Rectal smooth muscle tissue (tissue), 1 donor: Measurements from ENCODE around the gene SLC11A2.

ENCODE experiments used
- H3K27ac ChIP-seq: one replicate; pipeline ENCODE4 v1.7.0; 2013; ENCODE audit warnings: low read depth, low read length, inconsistent platforms
- H3K27me3 ChIP-seq: one replicate; pipeline ENCODE4 v1.7.0; 2013; ENCODE audit warnings: low read length; ENCODE audit not compliant: control insufficient read depth, insufficient read depth
- H3K36me3 ChIP-seq: one replicate; pipeline ENCODE4 v1.7.0; 2013; ENCODE audit warnings: low read length; ENCODE audit not compliant: control insufficient read depth, insufficient read depth
- H3K4me1 ChIP-seq: one replicate; pipeline ENCODE4 v1.7.0; 2013; ENCODE audit warnings: low read length; ENCODE audit not compliant: control insufficient read depth, insufficient read depth
- H3K4me3 ChIP-seq: one replicate; pipeline ENCODE4 v1.7.0; 2013; ENCODE audit warnings: low read length
- H3K9ac ChIP-seq: one replicate; pipeline ENCODE4 v1.7.0; 2013; ENCODE audit warnings: low read length

Gene SLC11A2

DNA sequence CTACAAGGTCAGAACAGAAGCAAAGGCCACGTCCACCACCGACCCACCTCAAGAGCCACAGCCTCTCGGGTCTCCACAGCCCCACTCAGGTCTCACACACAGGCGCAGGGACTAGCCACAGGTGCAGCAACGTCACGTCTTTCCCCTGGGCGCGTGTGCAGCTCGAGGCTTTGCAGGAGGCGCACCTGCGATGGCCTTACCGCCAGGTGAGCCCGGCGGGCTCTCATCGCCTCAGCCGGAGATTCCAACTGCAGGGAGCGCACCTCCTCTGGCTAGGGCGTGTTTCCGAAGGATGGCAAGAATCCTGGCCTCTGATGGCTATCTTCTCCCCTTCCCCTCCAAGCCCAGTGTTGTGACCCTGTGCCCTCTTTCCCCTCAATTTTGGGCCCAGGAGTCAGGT lies 73.7 kb downstream of the SLC11A2 start, which contains the start of gene HIGD1C:
Gene HIGD1C, plus strand, starts transcription at position 35 of the 400 bp plus-strand sequence. CDS start 1,455 bp downstream, outside the sequence.
- Histone ChIP-seq H3K27ac (no peak within 1 kb of the TSS), H3K36me3 (no peaks in the 10 kb centered on the region), H3K27me3 (no peaks in the 10 kb centered on the region), H3K4me1 (no peaks in the 10 kb centered on the region), H3K9ac (no peak within 1 kb of the TSS), H3K4me3 (no peak within 1 kb of the TSS)

DNA sequence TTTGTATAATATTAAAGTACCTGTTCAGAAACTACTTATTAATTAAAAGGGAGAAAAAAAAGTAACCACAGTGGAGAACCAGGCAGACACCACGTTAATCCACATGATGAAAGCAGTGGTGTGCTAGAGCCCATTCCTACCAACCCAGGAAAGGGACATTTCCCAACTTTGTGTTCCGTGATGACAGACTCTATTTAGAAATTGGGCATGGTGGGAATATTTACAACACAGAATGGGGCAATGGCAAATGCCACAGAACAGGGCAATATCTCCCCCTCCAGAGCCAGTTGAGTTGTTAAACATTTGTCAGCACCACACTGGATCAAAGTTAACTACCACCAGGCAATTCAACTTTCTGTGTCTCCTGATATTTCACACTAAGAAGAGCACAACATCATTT lies 75.1 kb downstream of the SLC11A2 start:
- H3K9ac ChIP-seq, result no peak overlapping the region
- H3K27me3 ChIP-seq, result no peaks in the 10 kb centered on the region
- H3K4me1 ChIP-seq, result no peaks in the 10 kb centered on the region
- no peak overlapping the region for H3K27ac ChIP-seq
- H3K36me3 ChIP-seq, result no peaks in the 10 kb centered on the region
- H3K4me3 ChIP-seq, result no peak overlapping the region

DNA sequence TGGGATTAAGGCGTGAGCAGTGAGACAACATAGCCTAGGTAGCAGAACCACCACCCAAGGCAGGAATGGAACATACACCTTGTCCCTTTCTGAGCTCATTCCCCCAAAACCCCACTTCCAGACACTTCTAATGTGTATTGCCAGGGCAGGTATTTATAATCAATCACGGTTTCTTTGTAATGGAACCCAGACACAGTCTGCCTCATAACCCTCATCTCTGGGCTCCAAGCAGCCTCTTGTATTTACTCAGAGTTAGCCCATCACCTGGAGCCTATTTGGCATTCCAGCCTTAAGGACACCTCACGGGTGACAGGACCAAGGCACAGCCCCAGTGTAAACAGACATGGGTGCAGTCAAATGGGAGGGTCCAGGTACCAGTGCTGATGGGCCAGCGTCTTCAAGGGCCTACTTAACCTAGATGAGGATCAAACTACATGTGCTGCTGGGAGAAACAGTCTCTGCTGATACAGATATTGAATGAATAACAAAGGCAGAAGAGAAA lies 76.3 kb downstream of the SLC11A2 start:
- no peaks in the 10 kb centered on the region for H3K27me3 ChIP-seq
- H3K27ac ChIP-seq, result no peak overlapping the region
- H3K4me1 ChIP-seq, result no peaks in the 10 kb centered on the region
- H3K4me3 ChIP-seq, result no peak overlapping the region
- no peak overlapping the region for H3K9ac ChIP-seq
- H3K36me3 ChIP-seq, result no peaks in the 10 kb centered on the region

GRCh38 chr12:50948798-50949197 lies 77.4 kb downstream of the SLC11A2 start:
- Histone ChIP-seq H3K36me3 (no peaks in the 10 kb centered on the region), H3K4me3 (no peak overlapping the region), H3K27ac (no peak overlapping the region), H3K27me3 (no peaks in the 10 kb centered on the region), H3K4me1 (no peaks in the 10 kb centered on the region), H3K9ac (no peak overlapping the region)

GRCh38 chr12:50947933-50948626 lies 78.1 kb downstream of the SLC11A2 start:
- H3K4me1 ChIP-seq, result no peaks in the 10 kb centered on the region
- no peaks in the 10 kb centered on the region for H3K27me3 ChIP-seq
- no peak overlapping the region for H3K4me3 ChIP-seq
- H3K9ac ChIP-seq, result no peak overlapping the region
- no peaks in the 10 kb centered on the region for H3K36me3 ChIP-seq
- no peak overlapping the region for H3K27ac ChIP-seq

GRCh38 chr12:50937653-50938052 lies 88.5 kb downstream of the SLC11A2 start:
- H3K4me1 ChIP-seq, result peaks cover 10% of the 10 kb centered on the region
- H3K27me3 ChIP-seq, result no peaks in the 10 kb centered on the region
- H3K36me3 ChIP-seq, result no peaks in the 10 kb centered on the region
- H3K9ac ChIP-seq, result no peak overlapping the region
- no peak overlapping the region for H3K27ac ChIP-seq
- H3K4me3 ChIP-seq, result no peak overlapping the region

- Histone ChIP-seq H3K9ac (no peak overlapping the region), H3K27me3 (no peaks in the 10 kb centered on the region), H3K4me3 (no peak overlapping the region), H3K27ac (no peak overlapping the region), H3K36me3 (no peaks in the 10 kb centered on the region), H3K4me1 (peaks cover 10% of the 10 kb centered on the region)
These were observed 89.2 kb downstream of the SLC11A2 start for GRCh38 chr12:50936821-50937530.

GRCh38 chr12:50934981-50935807 lies 91.0 kb downstream of the SLC11A2 start:
- no peak overlapping the region for H3K4me3 ChIP-seq
- peaks cover 10% of the 10 kb centered on the region for H3K4me1 ChIP-seq
- H3K27ac ChIP-seq, result peak overlapping the region; percentile 60
- H3K27me3 ChIP-seq, result no peaks in the 10 kb centered on the region
- no peak overlapping the region for H3K9ac ChIP-seq
- peaks cover 3% of the 10 kb centered on the region for H3K36me3 ChIP-seq

- peaks cover 10% of the 10 kb centered on the region for H3K4me1 ChIP-seq
- peaks cover 3% of the 10 kb centered on the region for H3K36me3 ChIP-seq
- peak overlapping the region; percentile 9 for H3K4me3 ChIP-seq
- no peak overlapping the region for H3K9ac ChIP-seq
- H3K27ac ChIP-seq, result peak overlapping the region; percentile 60
- H3K27me3 ChIP-seq, result no peaks in the 10 kb centered on the region
These were observed 91.8 kb downstream of the SLC11A2 start for GRCh38 chr12:50934371-50934851.

GRCh38 chr12:50933459-50934124 lies 92.6 kb downstream of the SLC11A2 start:
- H3K4me1 ChIP-seq, result peaks cover 13% of the 10 kb centered on the region

GRCh38 chr12:50932787-50933280 lies 93.3 kb downstream of the SLC11A2 start:
- no peaks in the 10 kb centered on the region for H3K27me3 ChIP-seq
- no peak overlapping the region for H3K9ac ChIP-seq
- H3K27ac ChIP-seq, result no peak overlapping the region
- peaks cover 3% of the 10 kb centered on the region for H3K36me3 ChIP-seq
- H3K4me1 ChIP-seq, result peaks cover 16% of the 10 kb centered on the region
- no peak overlapping the region for H3K4me3 ChIP-seq

More at GRCh38 chr12:50933459-50934124, 92.6 kb downstream of the SLC11A2 start:
- Histone ChIP-seq H3K9ac (no peak overlapping the region), H3K27me3 (no peaks in the 10 kb centered on the region), H3K27ac (no peak overlapping the region), H3K36me3 (peaks cover 3% of the 10 kb centered on the region), H3K4me3 (no peak overlapping the region)
